Measurements from ENCODE around the gene TYK2.

DNA sequence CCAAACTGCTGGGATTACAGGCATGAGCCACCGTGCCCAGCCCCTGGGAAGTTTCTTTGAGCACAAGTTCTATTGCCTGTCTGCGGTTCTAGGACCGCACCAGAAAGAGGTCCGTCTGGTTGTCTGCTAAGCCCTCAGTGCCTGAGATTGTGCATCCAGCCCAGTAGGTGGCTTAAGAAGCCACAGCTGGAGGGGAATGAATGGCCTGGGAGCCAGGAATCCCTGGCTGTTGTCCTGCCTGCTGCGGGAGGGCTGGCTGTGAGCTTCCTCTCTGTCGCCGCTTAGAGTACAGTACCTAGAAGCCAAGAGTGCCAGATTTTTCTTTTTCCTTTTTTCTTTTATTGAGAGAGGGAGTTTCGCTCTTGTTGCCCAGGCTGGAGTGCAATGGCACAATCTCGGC, 4.2 kb upstream of the TYK2 start:
- TF ChIP-seq, protein P1, sequence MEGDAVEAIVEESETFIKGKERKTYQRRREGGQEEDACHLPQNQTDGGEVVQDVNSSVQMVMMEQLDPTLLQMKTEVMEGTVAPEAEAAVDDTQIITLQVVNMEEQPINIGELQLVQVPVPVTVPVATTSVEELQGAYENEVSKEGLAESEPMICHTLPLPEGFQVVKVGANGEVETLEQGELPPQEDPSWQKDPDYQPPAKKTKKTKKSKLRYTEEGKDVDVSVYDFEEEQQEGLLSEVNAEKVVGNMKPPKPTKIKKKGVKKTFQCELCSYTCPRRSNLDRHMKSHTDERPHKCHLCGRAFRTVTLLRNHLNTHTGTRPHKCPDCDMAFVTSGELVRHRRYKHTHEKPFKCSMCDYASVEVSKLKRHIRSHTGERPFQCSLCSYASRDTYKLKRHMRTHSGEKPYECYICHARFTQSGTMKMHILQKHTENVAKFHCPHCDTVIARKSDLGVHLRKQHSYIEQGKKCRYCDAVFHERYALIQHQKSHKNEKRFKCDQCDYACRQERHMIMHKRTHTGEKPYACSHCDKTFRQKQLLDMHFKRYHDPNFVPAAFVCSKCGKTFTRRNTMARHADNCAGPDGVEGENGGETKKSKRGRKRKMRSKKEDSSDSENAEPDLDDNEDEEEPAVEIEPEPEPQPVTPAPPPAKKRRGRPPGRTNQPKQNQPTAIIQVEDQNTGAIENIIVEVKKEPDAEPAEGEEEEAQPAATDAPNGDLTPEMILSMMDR (IDR thresholded peaks at IDR 0.05): no peak
- TF ChIP-seq POLR2A (IDR thresholded peaks at IDR 0.05): no peak
